ENCODE measurements around the gene CILP.
"Not testable (repeated sequence)": the region's sequence is repeated elsewhere in the genome, so short reads cannot be mapped to it uniquely, and the experiment has no call there.

CILP gene, protein sequence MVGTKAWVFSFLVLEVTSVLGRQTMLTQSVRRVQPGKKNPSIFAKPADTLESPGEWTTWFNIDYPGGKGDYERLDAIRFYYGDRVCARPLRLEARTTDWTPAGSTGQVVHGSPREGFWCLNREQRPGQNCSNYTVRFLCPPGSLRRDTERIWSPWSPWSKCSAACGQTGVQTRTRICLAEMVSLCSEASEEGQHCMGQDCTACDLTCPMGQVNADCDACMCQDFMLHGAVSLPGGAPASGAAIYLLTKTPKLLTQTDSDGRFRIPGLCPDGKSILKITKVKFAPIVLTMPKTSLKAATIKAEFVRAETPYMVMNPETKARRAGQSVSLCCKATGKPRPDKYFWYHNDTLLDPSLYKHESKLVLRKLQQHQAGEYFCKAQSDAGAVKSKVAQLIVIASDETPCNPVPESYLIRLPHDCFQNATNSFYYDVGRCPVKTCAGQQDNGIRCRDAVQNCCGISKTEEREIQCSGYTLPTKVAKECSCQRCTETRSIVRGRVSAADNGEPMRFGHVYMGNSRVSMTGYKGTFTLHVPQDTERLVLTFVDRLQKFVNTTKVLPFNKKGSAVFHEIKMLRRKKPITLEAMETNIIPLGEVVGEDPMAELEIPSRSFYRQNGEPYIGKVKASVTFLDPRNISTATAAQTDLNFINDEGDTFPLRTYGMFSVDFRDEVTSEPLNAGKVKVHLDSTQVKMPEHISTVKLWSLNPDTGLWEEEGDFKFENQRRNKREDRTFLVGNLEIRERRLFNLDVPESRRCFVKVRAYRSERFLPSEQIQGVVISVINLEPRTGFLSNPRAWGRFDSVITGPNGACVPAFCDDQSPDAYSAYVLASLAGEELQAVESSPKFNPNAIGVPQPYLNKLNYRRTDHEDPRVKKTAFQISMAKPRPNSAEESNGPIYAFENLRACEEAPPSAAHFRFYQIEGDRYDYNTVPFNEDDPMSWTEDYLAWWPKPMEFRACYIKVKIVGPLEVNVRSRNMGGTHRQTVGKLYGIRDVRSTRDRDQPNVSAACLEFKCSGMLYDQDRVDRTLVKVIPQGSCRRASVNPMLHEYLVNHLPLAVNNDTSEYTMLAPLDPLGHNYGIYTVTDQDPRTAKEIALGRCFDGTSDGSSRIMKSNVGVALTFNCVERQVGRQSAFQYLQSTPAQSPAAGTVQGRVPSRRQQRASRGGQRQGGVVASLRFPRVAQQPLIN
- total RNA-seq, result 0.62 to 1.1 reads per million in 2 donors

DNA sequence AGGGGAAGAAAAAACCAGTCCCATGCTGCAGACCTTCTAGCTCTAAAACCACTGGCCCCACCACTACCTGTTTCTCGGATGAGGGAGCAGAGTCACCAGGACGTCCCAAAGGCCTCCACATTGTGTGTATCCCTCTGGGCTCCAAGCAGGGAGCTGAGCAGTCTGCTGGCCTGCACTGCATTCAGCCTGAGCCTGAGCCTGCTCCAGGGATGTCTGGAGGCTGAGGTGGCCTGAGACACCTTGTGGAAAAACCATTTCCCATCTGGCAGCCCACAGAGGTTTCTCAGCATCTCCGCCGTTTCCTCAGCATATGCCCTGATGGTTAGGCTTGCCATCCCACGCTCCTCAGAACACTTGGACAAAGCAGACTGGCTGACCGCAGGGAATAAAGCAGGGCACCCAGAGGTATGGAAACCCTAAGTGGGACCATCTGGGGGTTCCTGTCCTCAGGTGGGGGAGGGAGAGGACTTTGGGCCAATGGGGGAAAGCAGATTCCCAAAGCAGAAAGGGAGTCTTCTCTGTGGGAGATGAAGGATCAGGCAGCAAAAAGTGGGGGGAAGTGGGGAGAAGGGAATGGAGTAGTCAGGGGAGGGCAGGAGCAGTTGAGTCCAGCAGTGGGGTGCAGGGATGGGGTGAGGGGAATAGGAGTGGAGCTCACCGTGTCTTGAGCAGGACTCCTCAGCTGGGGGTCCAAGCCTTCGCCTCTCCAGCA, at the start of gene CILP:
TSS of gene CILP (minus strand) at position 704 of the 712 bp plus-strand sequence. CDS start 1,718 bp downstream, outside the sequence.
- no peak for DNase-seq

DNA sequence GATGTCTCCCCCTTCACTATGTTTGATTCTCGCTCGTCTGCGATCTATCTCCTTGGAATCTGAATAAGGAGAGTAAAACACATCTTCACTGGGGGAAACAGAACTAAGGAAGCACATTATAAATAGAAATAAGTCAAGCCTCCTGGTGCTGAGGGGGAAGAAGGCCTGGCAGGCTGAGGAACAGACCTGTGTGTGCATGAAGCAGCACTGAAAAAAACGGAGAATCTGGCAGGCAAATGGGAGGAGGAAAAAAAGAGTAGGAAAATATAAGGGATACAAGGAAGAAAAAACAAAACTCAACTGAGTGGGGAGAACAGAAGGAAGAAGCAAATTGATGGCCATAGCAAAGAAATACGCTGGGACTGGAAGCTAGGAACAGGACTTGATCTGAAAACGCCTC, 49.7 kb upstream of the CILP start:
- DNase-seq, result no peak

- DNase-seq, result no peak
Observed at GRCh38 chr15:65259367-65259797, 48.1 kb upstream of the CILP start.

DNA sequence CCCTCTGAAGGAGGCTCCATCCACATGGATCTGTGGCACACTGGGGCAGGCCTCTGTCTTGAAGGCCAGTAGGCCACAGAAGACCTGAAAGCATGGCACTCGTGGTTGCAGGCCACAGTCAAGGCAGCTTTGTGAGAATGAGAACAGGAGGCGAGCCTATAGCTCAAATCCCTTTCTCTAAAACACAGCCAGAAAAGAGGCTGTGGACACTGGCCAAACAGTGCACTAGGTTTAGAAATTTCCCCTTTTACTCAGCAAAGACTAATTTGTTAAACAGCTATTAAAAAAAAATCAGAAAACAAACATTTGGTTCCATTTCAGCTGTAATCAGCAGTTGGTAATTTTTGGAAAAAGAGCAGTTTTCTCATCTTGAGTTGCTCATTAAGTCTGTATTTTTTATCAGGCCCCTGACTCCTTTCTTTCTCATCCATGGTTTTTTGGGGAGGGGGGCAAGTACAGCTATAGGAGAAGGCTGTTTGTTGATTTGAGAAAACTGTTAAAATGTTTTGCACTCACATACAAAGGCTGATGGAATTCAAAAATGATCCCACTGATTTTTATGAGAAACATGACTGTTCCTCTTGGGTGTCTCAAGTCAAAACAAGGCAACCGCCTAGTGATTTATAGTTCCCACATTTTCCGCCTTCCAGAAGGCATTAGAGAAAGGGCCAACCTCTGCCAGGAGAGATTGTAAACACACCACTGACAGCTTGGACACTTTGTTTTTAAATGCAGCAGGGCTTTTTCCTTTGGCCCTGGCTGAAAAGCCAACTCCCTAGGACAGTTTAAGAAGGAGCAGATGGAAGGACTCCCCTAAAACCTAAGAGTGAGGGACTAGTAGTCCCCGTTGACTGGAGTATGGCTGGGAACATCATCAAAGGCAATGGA, 47.3 kb upstream of the CILP start:
- DNase-seq, result no peak

DNA sequence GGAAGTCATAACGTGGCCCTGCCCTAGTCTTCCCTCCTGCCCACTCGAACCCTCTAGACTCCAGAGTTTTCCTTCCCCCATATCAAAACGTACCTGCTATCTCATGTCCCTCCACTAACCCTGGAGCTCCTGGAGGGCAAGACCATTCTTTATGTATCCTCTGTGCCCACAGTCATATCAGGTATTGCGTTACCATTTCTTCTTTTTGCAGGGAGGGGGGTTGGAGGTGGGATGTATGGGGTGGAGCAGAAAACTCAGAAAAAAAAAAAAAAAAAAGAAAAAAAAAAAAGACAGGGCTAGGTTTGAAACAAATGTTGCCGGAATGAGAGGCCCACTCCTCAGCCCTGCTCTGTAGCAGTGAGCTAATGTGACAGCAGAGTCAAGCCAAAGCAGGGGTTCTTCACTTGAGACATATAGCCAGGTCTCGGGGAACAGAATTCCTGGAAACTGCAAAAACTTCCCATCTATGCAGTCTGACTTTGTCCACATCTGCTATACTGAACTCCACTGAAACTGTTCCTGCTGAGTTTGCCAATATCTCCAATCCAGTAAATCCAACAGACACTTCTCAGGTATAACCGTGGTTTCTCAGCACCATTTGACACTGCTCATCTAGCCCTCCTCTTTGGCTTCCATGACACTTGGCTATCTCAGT, 44.3 kb upstream of the CILP start:
- no peak for DNase-seq

DNA sequence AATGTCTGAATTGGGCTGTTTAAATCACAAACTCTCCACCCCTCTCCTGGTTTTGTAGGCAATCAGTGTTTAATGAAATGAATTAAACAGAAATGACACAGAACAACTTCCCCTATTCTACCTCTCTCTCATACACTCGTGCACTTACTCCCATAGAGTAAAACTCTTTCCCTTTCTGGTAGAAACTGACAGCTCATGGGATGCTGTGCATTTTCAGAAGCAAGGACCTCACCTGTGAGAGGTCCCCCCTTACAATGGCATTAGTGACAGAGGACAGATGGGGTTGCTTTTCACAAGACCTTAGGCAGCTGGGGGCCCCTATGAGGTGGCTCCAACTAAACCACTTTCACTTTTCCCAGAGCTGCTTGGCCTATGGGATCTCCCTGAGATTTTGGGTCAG, 43.5 kb upstream of the CILP start:
- no peak for DNase-seq

DNA sequence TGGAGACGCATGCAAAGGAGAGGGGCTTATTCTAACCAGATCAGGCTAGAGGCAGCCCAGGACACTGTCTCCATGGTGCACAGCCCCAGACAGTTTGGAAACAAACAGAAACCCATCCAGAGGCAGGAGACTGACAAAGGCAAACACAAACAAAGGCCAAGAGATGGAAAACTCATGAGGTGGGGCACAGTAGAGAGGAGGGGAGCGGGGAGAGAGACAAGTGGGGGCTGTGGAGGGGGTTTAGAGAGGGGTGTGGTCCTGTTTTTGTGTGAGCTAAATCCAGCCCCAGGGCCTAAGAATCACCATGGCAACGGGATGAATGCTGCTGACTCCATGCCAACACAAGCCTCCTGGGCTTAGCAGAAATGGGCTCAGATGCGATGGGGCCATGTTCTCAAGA, 43.1 kb upstream of the CILP start:
- no peak for DNase-seq

- peak in 2 of 5 experiments; percentile 9 to 44 for DNase-seq
Observed at GRCh38 chr15:65249641-65250040, 38.4 kb upstream of the CILP start.

- DNase-seq, result no peak
Observed at GRCh38 chr15:65248511-65249255, 37.4 kb upstream of the CILP start.

- DNase-seq, result no peak
Observed at GRCh38 chr15:65246939-65247338, 35.7 kb upstream of the CILP start.

DNA sequence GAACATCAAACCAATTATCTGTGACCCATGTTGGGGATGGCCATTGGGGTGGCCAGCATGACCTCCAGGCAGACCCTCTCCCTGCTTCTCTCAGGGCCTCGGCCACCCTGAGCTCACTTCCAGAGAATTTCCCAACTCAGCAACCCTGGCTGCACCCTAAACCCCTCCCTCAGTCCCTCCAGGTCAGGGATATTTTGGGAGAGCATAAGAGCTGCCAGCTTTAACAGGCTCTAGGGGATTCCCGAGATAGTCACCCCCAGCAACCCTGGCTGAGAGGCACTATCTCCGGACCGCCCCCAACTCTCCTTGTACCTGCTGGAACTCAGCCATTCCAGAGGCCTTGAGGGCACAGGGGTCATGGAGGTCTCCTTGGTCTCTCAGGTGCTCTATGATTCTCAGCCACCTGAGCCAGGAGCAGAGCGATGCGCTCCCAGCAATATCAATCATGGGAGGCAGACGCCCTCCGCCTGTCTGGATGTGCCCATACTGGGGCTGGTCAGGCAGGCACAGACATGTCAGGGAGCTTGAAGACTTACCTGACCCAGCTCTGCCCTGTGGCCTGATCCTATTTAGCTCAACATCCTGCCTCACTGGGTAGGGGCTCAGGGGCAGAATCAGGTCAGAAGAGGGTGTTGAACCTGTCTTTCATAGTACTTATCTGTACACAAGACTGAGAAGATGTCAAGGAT, 34.9 kb upstream of the CILP start:
- no peak for DNase-seq

DNA sequence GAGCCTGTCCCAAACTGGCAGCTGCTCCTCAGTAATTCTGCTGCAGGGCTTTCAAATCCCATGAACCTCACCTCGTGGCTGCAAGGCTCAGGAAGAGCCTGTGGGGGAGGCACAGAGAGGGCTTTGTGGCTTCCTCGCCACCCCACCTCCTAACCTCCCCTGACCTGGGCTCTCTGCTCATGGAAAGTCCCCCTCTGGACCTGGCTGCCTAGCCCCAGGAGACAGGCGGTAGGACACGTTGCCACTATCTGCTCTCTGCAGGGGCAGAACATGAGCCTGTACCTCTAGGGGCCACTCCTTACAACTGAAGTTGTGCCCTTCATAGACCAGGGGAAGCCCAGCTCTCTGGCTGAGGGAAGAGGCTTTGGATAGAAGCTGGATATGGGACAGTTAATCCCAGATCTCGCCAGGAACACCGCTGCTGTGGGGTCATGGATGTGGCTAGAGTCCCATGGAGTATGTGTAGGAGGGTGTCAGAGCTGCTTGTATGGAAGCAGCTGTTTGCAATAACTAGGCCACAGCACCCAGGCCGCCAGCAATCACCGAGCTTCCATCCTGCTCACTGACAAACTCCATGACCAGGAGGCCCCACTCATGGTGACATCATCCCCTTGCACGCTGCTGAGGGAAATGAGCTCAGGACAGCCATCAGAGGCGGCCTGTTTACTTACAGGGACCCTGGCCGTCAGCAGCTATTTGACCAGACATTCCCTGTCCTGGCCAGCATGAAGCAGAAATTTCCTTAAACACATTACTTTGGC, 34.0 kb upstream of the CILP start:
- DNase-seq, result no peak

- DNase-seq, result no peak
Observed at GRCh38 chr15:65244638-65245037, 33.4 kb upstream of the CILP start.

GRCh38 chr15:65236443-65236842, 25.2 kb upstream of the CILP start:
- DNase-seq, result not testable (repeated sequence)

- no peak for DNase-seq
Observed at GRCh38 chr15:65233696-65234095, 22.4 kb upstream of the CILP start.

GRCh38 chr15:65232520-65232919, 21.2 kb upstream of the CILP start:
- no peak for DNase-seq

GRCh38 chr15:65231306-65231705, 20.0 kb upstream of the CILP start:
- peak in 1 of 5 experiments; percentile 26 for DNase-seq

DNA sequence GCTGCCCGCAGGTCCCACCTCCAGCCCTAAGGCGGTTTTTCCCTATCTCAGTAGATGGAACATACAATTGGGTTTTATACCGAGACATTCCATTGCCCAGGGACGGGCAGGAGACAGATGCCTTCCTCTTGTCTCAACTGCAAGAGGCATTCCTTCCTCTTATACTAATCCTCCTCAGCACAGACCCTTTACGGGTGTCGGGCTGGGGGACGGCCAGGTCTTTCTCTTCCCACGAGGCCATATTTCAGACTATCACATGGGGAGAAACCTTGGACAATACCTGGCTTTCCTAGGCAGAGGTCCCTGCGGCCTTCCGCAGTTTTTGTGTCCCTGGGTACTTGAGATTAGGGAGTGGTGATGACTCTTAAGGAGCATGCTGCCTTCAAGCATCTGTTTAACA, 15.6 kb upstream of the CILP start:
- not testable (repeated sequence) for DNase-seq

DNA sequence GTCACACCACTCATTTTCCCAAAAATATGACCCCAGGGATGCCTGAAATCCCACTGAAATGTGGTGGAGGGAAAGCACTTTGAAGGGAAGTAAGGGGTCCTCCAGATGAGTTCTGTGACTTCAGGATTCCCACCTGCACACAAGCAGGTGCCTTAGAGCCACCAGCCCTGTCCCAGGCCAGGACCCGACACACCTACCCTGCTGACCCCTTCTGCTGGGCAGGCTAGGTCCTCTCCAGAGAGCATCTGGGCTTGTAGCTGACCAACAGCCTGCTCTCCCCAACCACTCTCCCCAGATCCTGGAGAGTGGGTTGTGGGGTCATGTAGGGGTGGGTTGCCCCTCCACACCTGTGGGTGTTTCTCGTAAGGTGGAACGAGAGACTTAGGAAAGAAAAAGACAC, 14.9 kb upstream of the CILP start:
- DNase-seq, result no peak

Data from T-helper 2 cell (primary cell).